Adrenal gland (tissue), 12 donors: ENCODE measurements around the gene STK17A. TPM values are rescaled to one million over a fixed set of nuclear protein-coding genes. Genes with fewer than 3 reads are reported as not detected.

ENCODE experiments used
- DNase-seq, 7 donors: peaks; one replicate each; pipeline ENCODE4 v3.0.0-alpha.2; 2019 to 2020
- H3K27ac ChIP-seq, 5 donors: fragments of 200-600 bp; sonication (generic) in 4 of 5; 1 replicate in 3 of 5; 2 replicates in 2 of 5; pipeline versions ENCODE4 v1.5.1 to v1.8.0; 2016 to 2020; ENCODE audit warnings: mild to moderate bottlenecking in 1 of 5
- H3K27me3 ChIP-seq: fragments of 200-600 bp; 2 replicates; pipeline ENCODE4 v1.8.0; 2021
- H3K36me3 ChIP-seq, 2 donors: fragments of 200-600 bp; replicated peaks in 1 of 2; 1 replicate in 1 of 2; 2 replicates in 1 of 2; pipeline versions ENCODE4 v1.5.1 to v1.8.0; 2018 to 2022
- H3K4me1 ChIP-seq, 2 donors: fragments of 200-600 bp; replicated peaks in 1 of 2; 1 replicate in 1 of 2; 2 replicates in 1 of 2; pipeline versions ENCODE4 v1.5.1 to v1.8.0; 2018 to 2021
- H3K4me3 ChIP-seq, 4 donors: fragments of 200-600 bp; sonication (generic) in 3 of 4; one replicate each; pipeline ENCODE4 v1.5.1; 2016 to 2018
- H3K9me3 ChIP-seq, 3 donors: fragments of 200-600 bp; sonication (generic) in 1 of 3; replicated peaks in 1 of 3; 1 replicate in 2 of 3; 2 replicates in 1 of 3; pipeline versions ENCODE4 v1.5.1 to v1.8.0; 2016 to 2021
- CTCF ChIP-seq, 6 experiments: fragments of 450-650 bp in 4 of 6; fragments of 200-600 bp in 2 of 6; sonication (generic) in 1 of 6; IDR thresholded peaks; 1 replicate in 5 of 6; 2 replicates in 1 of 6; pipeline versions ENCODE4 v1.5.1 to v1.8.0; 2016 to 2021; ENCODE audit warnings: antibody characterized with exemption in 6 of 6, mild to moderate bottlenecking in 2 of 6, moderate library complexity in 1 of 6
- POLR2A ChIP-seq, 2 donors: fragments of 450-650 bp; IDR thresholded peaks; one replicate each; pipeline ENCODE4 v1.6.1; 2017; ENCODE audit warnings: antibody characterized with exemption in 2 of 2, mild to moderate bottlenecking in 2 of 2, moderate library complexity in 1 of 2
- WGBS, 4 donors: extraction: QIAGEN DNeasy Blood & Tissue Kit in 2 of 4; methylation state at CpG; one replicate each; pipeline versions ENCODE4 v1.1.5 to v1.1.7; 2013 to 2017; 5-methylcytosine and 5-hydroxymethylcytosine counted together
- intact Hi-C, 2 donors: fragments of 100-400 bp; cut with DNase I; formaldehyde crosslinking; loops; one replicate each; pipeline versions ENCODE4 v1.14.1 to v1.15.0; 2022 to 2023
- polyA plus RNA-seq, 3 donors: library from polyadenylated mRNA; stranded (reverse); fragments of 200-250 nt in 2 of 3; fragments of 350-450 nt in 1 of 3; fragmentation: Illumina TruSeq in 1 of 3; extraction: RNeasy Lipid Tissue Mini Kit (QIAGEN cat#74804) in 1 of 3; gene quantifications; one replicate each; pipeline ENCODE4 v1.2.3, GENCODE V29; 2013 to 2014
- total RNA-seq, 9 donors: library from RNA; depleted of rRNA in 4 of 9; stranded (reverse); fragments of >200 nt in 4 of 9; fragments of 120-200 nt in 1 of 9; fragmentation: NEBNext Ultra II Directional in 1 of 9; extraction: Animal tissue kit (Norgen Biotek cat#: 25700) in 1 of 9; gene quantifications; one replicate each; pipeline versions ENCODE4 v1.1.0 to v1.2.4, GENCODE V29; 2013 to 2023
- donor health status: healthy with polysubstance abuse.
- donor health status: Bipolar disorder and iron deficiency.
- donor health status: DM: yes; HTN: yes; CAD: no.
- donor health status: DM: no; HTN: no; CAD: no.
- donor health status: DM: no; HTN: no; CAD: no.
- donor health status: DM: yes; HTN: yes; CAD: no.

The STK17A gene
- total and polyA plus RNA-seq, 12 donors = 7.8 to 46.0 (median 26.2) TPM

DNA sequence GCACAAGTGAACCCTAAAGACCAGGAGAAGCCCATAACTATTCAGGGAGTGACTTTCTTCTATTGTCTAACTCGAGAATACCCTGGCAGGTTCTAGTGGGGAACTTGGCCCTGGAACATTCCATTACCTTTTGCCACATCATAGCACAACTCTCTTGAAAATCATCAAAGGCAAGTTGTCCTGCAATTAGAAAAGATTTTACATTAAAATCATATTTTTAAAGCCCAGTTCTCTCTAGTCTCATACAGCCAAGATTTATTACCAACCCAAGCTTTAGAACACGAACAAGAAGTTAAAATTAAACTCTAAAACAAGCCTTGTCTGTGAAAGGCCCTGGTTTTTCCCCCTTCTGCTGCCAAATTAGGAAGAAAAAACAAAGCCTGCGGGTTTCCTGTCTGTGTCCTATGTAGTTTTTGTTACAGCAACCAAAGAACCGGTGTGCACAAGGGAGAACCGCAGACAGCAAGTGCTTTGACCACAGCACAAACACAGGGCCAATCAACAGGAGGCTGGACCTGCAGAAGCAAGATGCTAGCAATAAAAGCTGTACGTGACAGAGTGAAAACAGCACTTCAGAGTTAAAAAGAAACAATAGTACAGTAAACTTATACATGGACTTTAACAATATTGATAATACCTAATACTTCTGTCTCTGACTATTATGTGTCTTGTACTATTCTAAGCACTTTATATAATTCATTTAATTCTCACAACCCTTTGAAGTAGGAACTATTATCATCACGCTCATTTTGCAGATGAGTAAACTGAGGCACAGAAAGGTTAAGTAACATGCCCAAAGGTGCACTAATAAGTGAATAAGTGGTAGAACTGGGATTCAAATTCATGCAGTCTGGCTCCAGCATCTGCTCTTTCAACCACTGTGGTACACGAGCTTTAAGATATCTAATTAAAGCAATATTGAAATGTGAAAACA is 65.8 kb downstream of the STK17A start:
- Histone ChIP-seq H3K4me1 (peaks cover 29 to 54% of the 10 kb centered on the region in 2 donors), H3K4me3 (no peak overlapping the region), H3K27me3 (no peaks in the 10 kb centered on the region), H3K27ac (peak overlapping the region; percentile 1 to 93 (median 91)), H3K9me3 (no peaks in the 10 kb centered on the region), H3K36me3 (no peaks in the 10 kb centered on the region)
- no peak for TF ChIP-seq POLR2A (IDR thresholded peaks at IDR 0.05)
- TF ChIP-seq CTCF (IDR thresholded peaks at IDR 0.05) = no peak
- intact Hi-C loops = loop anchor here in 1 of 2 donors (10.0 kb wide), 1 partner anchor 54 kb away; no protein-coding TSS in a partner anchor
- no peak for DNase-seq
- 37 to 53% (median 40%) methylated on average over 8 of the region's 8 CpGs for WGBS, 4 donors

DNA sequence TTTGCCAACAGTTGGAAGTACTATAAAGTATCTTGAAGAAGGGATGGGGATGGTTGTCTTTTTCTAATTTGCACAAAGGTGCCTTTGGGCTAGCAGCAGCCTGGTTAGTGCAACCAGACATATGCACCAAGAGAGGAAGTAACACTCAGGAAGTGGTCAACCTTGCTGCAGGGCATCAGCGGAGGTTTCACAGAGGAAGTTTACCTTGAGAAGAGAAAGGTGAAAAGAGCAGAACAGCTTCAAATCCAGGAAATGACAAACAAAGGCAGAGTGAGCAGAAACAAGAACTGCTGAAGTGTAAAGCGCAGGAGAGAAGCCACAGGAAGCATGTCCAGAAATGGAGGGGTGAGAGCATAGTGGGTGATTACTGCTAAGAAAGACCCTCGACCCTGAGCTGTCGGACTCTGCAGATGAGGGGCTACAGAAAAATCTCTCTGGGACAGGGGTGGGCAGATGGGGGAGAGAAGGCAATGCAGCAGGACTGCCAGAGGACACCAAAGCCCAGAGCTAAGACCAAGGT is 66.9 kb downstream of the STK17A start:
- Histone ChIP-seq H3K27ac (peak overlapping the region in 2 of 5 donors; percentile 48 to 91), H3K36me3 (no peaks in the 10 kb centered on the region), H3K27me3 (no peaks in the 10 kb centered on the region), H3K4me1 (peaks cover 29 to 54% of the 10 kb centered on the region in 2 donors), H3K9me3 (no peaks in the 10 kb centered on the region), H3K4me3 (no peak overlapping the region)
- intact Hi-C loops = loop anchor here in 1 of 2 donors (10.0 kb wide), 1 partner anchor 55 kb away; no protein-coding TSS in a partner anchor
- TF ChIP-seq POLR2A (IDR thresholded peaks at IDR 0.05) = no peak
- no peak for TF ChIP-seq CTCF (IDR thresholded peaks at IDR 0.05)
- no peak for DNase-seq
- WGBS, 4 donors = 53 to 75% (median 65%) methylated on average over 4 of the region's 4 CpGs

DNA sequence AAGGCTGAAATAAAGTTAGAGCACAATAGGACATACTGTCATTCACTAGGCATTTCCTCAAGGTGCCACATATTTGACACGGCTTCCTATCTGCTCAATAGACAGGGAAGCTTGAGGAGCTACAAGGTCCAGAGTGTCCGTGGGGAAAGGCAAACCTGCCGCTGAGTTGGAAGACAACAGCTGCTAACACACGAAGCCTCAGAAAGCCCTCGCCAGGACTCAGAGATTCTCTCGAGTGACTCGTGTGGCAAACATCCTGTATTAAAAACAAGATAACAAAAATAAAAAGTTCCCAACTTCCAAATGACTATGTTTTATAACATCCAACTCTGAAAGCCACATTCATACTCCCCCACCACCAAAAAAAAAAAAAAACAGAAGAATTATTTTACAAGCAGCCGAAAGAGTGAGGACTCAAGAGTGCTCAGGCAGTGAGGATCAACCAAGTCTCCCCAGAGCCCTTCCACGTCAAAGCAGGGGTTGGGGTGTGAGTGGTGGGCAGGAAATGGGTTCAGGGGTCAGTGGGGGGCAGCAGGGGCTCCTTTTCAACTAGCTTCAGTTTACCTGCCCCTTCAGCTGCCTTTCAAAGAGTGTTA is 67.6 kb downstream of the STK17A start:
- H3K36me3 ChIP-seq = no peaks in the 10 kb centered on the region
- H3K27me3 ChIP-seq = no peaks in the 10 kb centered on the region
- no peaks in the 10 kb centered on the region for H3K9me3 ChIP-seq
- H3K27ac ChIP-seq = peak overlapping the region in 3 of 5 donors; percentile 13 to 48 (median 46)
- no peak overlapping the region for H3K4me3 ChIP-seq
- 36 to 43% (median 41%) methylated on average over 9 of the region's 9 CpGs for WGBS, 4 donors
- peaks cover 29 to 54% of the 10 kb centered on the region in 2 donors for H3K4me1 ChIP-seq
- intact Hi-C loops = no loop called here
- TF ChIP-seq CTCF (IDR thresholded peaks at IDR 0.05) (no peak), POLR2A (IDR thresholded peaks at IDR 0.05) (no peak)
- DNase-seq = peak in 2 of 7 donors; percentile 34 to 46

GRCh38 chr7:43652364-43652763 is 69.5 kb downstream of the STK17A start:
- Histone ChIP-seq H3K9me3 (no peaks in the 10 kb centered on the region), H3K4me1 (peaks cover 13 to 38% of the 10 kb centered on the region in 2 donors), H3K36me3 (no peaks in the 10 kb centered on the region), H3K4me3 (no peak overlapping the region), H3K27me3 (no peaks in the 10 kb centered on the region), H3K27ac (no peak overlapping the region)
- DNase-seq = no peak
- TF ChIP-seq POLR2A (IDR thresholded peaks at IDR 0.05) = no peak
- TF ChIP-seq CTCF (IDR thresholded peaks at IDR 0.05) = no peak
- intact Hi-C loops = no loop called here
